Measurements from ENCODE around the gene CDK6. TPM values are rescaled to one million over a fixed set of nuclear protein-coding genes. Genes with fewer than 3 reads are reported as not detected.

Gene CDK6
- total RNA-seq, 1 donor = 36.0 TPM

GRCh38 chr7:92603089-92603445 lies 233.3 kb downstream of the CDK6 start:
- H3K4me3 ChIP-seq (ENCODE audit: low read depth, low read length) = no peak overlapping the region
- DNase-seq (ENCODE audit: low read depth) = no peak
- TF ChIP-seq CTCF (IDR thresholded peaks at IDR 0.05; ENCODE audit: insufficient read depth, low read length) = no peak

- H3K4me3 ChIP-seq (ENCODE audit: low read depth, low read length) = no peak overlapping the region
- DNase-seq (ENCODE audit: low read depth) = peak; percentile 66
- no peak for TF ChIP-seq CTCF (IDR thresholded peaks at IDR 0.05; ENCODE audit: insufficient read depth, low read length)
These were observed 233.9 kb downstream of the CDK6 start for GRCh38 chr7:92602352-92603088.

GRCh38 chr7:92598310-92598981 lies 237.9 kb downstream of the CDK6 start:
- no peak for TF ChIP-seq CTCF (IDR thresholded peaks at IDR 0.05; ENCODE audit: insufficient read depth, low read length)
- no peak overlapping the region for H3K4me3 ChIP-seq (ENCODE audit: low read depth, low read length)
- no peak for DNase-seq (ENCODE audit: low read depth)

GRCh38 chr7:92595281-92595680 lies 241.1 kb downstream of the CDK6 start:
- H3K4me3 ChIP-seq (ENCODE audit: low read depth, low read length) = no peak overlapping the region
- TF ChIP-seq CTCF (IDR thresholded peaks at IDR 0.05; ENCODE audit: insufficient read depth, low read length) = no peak

GRCh38 chr7:92594746-92595145 lies 241.6 kb downstream of the CDK6 start:
- H3K4me3 ChIP-seq (ENCODE audit: low read depth, low read length) = no peak overlapping the region
- no peak for TF ChIP-seq CTCF (IDR thresholded peaks at IDR 0.05; ENCODE audit: insufficient read depth, low read length)
- no peak for DNase-seq (ENCODE audit: low read depth)

More at GRCh38 chr7:92595281-92595680, 241.1 kb downstream of the CDK6 start:
- DNase-seq (ENCODE audit: low read depth) = no peak

- DNase-seq (ENCODE audit: low read depth) = no peak
- TF ChIP-seq CTCF (IDR thresholded peaks at IDR 0.05; ENCODE audit: insufficient read depth, low read length) = no peak
- H3K4me3 ChIP-seq (ENCODE audit: low read depth, low read length) = peak overlapping the region; percentile 97
These were observed 245.6 kb downstream of the CDK6 start for GRCh38 chr7:92590711-92591310.
